ENCODE measurements around the gene EHBP1.
"Not testable (repeated sequence)": the region's sequence is repeated elsewhere in the genome, so short reads cannot be mapped to it uniquely, and the experiment has no call there.

The EHBP1 gene

DNA sequence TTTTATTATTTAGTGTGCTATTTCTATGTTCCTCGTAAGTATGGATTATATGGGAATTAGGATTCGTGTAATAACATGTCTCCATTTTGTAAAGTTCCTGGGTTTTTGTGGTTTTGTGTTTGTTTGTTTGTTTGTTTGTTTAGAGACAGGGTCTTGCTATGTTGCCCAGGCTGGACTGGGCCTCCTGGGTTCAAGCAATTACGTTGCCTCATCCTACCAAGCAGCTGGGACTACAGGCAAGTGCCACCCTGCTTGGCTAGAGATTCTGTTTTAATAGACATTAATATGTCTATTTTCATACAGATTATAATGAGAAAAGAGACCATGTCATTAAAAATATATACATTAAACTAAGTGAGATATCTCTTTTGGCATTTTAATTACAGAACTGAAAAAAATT, 309.9 kb downstream of the EHBP1 start:
- no peaks in the 10 kb centered on the region for H3K27me3 Mint-ChIP-seq (ENCODE audit: low read depth, poor library complexity)
- TF ChIP-seq, protein P1, sequence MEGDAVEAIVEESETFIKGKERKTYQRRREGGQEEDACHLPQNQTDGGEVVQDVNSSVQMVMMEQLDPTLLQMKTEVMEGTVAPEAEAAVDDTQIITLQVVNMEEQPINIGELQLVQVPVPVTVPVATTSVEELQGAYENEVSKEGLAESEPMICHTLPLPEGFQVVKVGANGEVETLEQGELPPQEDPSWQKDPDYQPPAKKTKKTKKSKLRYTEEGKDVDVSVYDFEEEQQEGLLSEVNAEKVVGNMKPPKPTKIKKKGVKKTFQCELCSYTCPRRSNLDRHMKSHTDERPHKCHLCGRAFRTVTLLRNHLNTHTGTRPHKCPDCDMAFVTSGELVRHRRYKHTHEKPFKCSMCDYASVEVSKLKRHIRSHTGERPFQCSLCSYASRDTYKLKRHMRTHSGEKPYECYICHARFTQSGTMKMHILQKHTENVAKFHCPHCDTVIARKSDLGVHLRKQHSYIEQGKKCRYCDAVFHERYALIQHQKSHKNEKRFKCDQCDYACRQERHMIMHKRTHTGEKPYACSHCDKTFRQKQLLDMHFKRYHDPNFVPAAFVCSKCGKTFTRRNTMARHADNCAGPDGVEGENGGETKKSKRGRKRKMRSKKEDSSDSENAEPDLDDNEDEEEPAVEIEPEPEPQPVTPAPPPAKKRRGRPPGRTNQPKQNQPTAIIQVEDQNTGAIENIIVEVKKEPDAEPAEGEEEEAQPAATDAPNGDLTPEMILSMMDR (IDR thresholded peaks at IDR 0.05), result no peak
- H3K9me3 Mint-ChIP-seq, result no peaks in the 10 kb centered on the region
- H3K4me3 Mint-ChIP-seq, result no peak overlapping the region
- no peak overlapping the region for H3K27ac Mint-ChIP-seq
- DNase-seq, result no peak
- H3K4me1 Mint-ChIP-seq, result no peaks in the 10 kb centered on the region
- H3K36me3 Mint-ChIP-seq (ENCODE audit: low read depth), result peaks cover 7% of the 10 kb centered on the region

DNA sequence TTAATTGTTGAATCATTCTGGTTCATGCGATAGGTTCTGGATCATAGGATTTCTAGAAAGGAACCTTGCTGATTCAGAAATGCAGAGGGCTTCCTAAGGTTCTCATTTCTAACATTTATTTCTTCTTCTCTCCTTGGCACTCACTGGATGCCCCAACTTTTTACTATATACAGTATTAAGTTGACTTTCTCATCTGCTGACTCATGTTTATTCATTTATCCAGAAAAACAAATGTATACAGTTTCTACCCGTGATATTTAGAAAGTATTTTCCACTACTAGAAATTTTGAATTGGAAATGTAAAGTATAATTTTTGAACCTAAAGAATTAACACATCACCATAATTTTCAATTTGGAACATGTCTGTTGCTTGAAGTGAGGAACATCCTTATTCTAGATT, 312.9 kb downstream of the EHBP1 start:
- DNase-seq, result no peak
- H3K9me3 Mint-ChIP-seq, result no peaks in the 10 kb centered on the region
- TF ChIP-seq, protein P1 (IDR thresholded peaks at IDR 0.05), result no peak
- H3K36me3 Mint-ChIP-seq (ENCODE audit: low read depth), result peaks cover 7% of the 10 kb centered on the region
- no peak overlapping the region for H3K27ac Mint-ChIP-seq
- no peaks in the 10 kb centered on the region for H3K4me1 Mint-ChIP-seq
- no peak overlapping the region for H3K4me3 Mint-ChIP-seq
- no peaks in the 10 kb centered on the region for H3K27me3 Mint-ChIP-seq (ENCODE audit: low read depth, poor library complexity)

DNA sequence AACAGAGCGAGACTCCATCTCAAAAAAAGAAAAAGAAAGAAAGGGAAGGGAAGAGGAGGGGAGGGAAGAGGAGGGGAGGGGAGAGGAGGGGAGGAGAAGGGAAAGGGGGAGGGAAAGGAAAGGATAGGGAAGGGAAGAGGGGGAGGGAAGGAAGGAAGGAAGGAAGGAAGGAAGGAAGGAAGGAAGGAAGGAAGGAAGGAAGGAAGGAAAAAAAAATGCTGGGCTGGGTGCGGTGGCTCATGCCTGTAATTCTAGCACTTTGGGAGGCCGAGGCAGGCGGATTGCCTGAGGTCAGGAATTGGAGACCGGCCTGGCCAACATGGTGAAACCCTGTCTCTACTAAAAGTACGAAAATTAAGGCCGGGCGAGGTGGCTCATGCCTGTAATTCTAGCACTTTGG, 314.2 kb downstream of the EHBP1 start:
- H3K27ac Mint-ChIP-seq, DNase-seq: not testable (repeated sequence)

DNA sequence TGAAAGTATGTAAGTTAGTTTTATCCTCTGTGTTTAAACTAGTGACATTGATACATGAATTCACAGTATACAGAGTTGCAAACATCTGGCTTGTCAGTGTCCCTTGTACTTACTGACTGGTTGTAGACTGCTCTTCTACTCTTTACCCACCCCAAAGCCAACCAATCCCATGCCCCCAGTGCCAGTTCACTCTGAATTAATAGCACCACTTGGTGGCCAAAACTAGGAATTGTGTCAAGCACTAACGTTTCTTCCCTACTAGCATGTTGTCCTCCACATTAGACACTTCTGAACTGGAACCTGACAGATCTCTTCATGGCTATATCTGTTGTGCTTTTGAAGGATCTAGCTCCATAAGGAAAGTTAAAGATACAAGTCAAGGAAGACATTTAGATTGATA, 317.9 kb downstream of the EHBP1 start:
- peaks cover 5% of the 10 kb centered on the region for H3K36me3 Mint-ChIP-seq (ENCODE audit: low read depth)
- no peak overlapping the region for H3K4me3 Mint-ChIP-seq
- H3K27me3 Mint-ChIP-seq (ENCODE audit: low read depth, poor library complexity), result no peaks in the 10 kb centered on the region
- no peaks in the 10 kb centered on the region for H3K4me1 Mint-ChIP-seq
- no peak overlapping the region for H3K27ac Mint-ChIP-seq
- no peaks in the 10 kb centered on the region for H3K9me3 Mint-ChIP-seq
- TF ChIP-seq, protein P1 (IDR thresholded peaks at IDR 0.05), result no peak
- no peak for DNase-seq

More for the DNA sequence above, 314.2 kb downstream of the EHBP1 start:
- H3K27me3 Mint-ChIP-seq (ENCODE audit: low read depth, poor library complexity); H3K4me3 Mint-ChIP-seq; H3K36me3 Mint-ChIP-seq (ENCODE audit: low read depth); H3K9me3 Mint-ChIP-seq; H3K4me1 Mint-ChIP-seq: not testable (repeated sequence)

DNA sequence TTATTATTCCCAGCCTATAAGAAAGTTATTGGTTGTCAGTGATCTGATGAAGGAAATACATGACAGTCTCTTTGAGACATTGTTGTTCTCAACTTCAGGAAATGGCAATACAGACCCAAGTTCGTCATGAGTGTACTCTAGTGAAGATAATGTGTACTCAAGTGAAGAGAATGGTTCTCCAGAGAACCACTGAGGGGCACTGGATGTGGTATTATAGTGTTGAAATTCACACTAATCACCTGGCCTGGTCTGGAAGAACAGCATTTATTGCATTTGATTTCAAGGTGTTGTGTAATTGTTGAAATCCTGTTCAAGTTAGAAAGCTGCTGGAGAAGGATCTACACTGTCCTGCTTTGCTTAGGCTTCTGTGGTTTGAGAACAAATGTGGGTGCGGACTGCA, 321.7 kb downstream of the EHBP1 start:
- TF ChIP-seq, protein P1 (IDR thresholded peaks at IDR 0.05), result no peak
- DNase-seq, result no peak
- Mint-ChIP-seq H3K27me3 (ENCODE audit: low read depth, poor library complexity) (no peaks in the 10 kb centered on the region), H3K9me3 (no peaks in the 10 kb centered on the region), H3K27ac (no peak overlapping the region), H3K36me3 (ENCODE audit: low read depth) (peaks cover 13% of the 10 kb centered on the region), H3K4me3 (no peak overlapping the region), H3K4me1 (no peaks in the 10 kb centered on the region)

DNA sequence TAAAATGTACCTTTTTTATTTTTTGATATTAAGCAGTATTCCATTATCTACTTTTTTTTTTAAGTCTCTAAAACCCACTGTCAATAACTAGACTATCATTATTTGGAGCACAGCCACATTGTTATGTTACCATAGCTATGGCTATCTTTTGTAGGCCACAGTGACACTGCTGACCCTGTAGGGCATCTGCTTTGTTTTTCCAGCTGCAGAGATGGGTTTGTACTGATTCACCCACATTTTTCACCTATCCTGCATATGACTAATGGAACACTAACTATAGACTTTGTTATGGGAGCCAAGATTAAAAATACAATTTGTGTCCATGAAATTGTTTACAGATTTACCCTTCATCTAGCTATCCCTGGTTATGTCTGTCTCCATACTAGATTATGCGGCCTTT, 323.5 kb downstream of the EHBP1 start:
- no peaks in the 10 kb centered on the region for H3K4me1 Mint-ChIP-seq
- peaks cover 3% of the 10 kb centered on the region for H3K27me3 Mint-ChIP-seq (ENCODE audit: low read depth, poor library complexity)
- peaks cover 8% of the 10 kb centered on the region for H3K36me3 Mint-ChIP-seq (ENCODE audit: low read depth)
- H3K4me3 Mint-ChIP-seq, result no peak overlapping the region
- H3K9me3 Mint-ChIP-seq, result no peaks in the 10 kb centered on the region
- TF ChIP-seq, protein P1 (IDR thresholded peaks at IDR 0.05), result no peak
- no peak for DNase-seq
- H3K27ac Mint-ChIP-seq, result no peak overlapping the region
